Ammon's horn (tissue), 1 donor: ENCODE data around the gene AFF2.

Experiments
- DNase-seq: peaks from one replicate; pipeline ENCODE4 v3.0.0-alpha.2; 2016; ENCODE audit warnings: low spot score

Gene AFF2

DNA sequence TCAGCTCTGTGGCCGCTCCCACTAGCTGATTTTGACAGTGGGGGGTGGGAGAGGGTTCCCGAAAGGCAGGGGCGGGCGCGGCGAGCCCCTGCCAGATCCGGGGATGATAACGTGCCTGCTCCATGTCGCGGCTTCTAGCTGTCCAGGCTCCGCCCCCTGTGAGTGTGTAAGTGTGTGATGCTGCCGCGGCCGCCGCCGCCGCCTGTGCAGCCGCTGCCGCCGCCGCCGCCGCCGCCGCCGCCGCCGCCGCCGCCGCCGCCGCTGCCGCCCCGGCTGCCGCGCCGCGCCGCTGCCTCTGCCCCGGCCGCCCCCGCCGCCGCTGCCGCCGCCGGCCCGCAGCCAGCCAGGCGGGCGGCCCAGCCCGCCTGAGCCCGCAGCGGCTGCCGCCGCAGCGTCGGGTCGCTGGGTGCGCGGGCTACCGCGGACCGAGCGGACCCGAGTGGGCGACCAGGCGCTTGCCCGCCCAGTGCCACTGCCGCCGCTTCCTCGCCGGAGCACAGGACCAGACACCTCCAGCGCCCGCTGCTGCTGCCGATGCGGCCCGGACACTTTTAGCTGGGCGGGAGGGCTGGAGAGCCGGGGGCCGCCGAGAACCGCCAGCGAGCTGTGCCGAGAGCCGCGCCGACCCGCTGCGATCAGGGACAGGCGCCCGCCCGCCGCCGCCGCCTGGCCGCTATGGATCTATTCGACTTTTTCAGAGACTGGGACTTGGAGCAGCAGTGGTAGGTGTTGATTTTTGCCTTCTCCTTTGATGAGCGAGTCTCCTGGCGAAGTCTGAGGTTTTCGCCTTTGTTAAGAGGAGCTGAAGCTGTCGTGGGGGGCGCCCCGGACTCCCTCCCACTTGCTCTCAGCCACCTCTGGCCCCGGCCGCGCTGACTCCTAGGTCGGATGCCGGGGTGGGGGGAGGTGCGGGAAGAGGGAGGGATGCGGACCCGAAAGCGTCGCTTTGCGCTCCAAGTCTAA is at the start of gene AFF2:
Gene AFF2, plus strand, starts transcription at position 195 of the 963 bp plus-strand sequence. Its CDS starts 481 bp downstream, at position 676.
- peak; percentile 8 for DNase-seq

DNA sequence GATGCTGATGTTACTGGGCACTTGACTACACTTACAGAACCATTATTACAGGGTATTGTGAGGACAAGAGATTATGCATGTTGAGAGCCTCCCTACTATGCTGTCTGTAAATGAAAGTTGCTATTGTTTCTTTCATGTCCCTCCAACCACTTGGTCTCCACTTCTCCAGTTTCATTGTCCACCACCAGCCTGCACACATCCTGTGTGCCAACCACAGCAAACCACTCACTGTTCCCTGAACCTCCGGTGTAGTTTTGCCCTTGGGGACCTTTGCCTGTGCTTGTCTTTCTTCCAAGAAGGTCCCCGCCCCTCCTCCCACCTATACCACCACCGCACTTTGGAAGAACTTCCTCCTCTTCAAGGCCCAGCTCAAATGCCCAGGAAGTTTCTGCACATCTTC is 43.1 kb upstream of the AFF2 start:
- no peak for DNase-seq

DNA sequence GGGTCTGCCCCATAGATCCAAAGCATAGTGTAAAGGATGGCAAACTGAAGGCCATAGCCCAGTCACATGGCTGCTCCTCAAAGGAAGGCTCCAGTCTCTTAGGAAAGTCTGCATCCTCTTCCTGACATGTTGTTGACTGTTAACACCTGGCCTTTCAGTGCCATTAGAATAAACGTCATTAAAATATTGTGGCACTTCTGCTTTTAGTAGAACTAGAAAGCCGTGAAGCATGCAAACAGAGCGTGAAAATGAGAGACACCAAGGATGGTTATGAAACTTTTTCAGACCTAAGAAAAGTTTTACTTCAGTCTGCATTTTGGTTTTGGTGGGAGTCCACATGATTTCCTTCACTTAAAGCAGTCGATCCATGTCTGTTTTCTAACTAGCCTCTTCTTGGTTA is 41.1 kb upstream of the AFF2 start:
- DNase-seq: no peak

DNA sequence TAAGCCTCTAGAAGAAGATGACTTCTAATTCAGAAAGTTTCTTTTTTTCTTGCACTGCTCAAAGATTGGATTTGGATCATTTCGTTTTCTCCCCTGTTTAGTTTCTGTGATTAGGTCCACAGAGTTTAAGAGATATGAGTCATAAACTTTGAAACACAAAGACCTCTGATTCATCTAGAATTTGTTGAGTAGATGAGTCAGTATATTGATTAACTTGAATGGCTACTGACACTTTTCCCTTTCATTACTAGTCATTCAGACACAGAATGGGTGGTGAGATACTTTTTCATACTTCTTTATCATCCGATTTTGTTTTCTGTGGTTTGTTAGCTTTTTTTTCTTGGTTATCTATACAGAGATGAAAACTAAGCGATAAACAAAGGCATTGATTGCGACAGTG is 34.1 kb upstream of the AFF2 start:
- no peak for DNase-seq

DNA sequence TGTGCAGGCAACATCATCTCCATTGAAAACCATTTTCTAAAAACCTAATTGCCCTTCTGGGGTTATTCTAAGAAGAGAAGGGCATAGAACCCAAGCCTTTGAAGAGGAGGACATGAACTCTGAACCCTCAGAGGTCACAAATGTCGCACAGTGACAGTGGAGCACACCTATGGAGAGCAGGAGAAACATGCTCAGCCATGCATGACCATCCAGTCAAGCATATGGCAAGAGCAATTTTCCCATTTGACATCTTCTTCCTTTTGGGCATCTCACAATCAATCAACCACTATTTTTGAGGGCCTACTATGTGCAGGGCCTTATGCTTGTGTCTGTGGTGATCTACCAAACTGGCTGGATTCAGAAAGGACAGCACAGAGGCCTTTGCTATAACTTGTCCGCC is 30.1 kb upstream of the AFF2 start:
- no peak for DNase-seq

DNA sequence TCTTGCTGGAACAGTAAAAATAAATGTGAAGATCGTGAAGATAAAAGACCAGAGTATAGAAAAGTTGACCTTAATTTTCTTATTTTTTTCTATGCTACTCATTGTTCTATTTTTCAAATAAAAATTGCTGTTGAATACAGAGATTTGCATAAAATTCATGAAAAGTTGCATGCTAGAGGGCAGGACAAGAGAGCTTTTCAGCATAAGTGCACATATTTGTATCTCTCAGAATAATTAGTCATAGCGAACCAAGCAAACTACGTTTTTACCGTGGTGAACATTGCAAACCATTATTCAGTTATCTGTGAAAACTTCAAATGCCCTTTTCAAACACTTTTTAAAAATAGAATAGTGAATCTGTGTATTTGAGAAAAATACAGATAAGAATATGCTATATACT is 26.4 kb upstream of the AFF2 start:
- DNase-seq: no peak

DNA sequence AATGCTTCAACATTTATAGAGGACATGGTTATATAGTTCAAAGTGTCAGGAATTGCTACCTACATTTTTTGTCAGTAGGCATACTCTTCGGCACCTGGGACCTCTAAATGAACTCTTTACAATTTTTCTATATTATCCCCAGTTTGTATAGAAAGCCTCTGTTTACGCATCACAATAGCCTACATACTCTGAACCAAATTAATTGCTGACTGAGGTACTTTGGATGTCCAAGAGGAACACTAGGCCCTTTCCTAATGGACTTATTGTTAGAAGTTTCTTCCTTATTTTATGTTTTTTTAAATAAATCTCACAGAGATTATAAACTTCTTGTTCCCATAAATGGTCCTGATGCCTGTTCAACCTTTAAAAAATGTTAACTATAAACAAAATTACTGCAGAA is 8.4 kb upstream of the AFF2 start:
- no peak for DNase-seq

DNA sequence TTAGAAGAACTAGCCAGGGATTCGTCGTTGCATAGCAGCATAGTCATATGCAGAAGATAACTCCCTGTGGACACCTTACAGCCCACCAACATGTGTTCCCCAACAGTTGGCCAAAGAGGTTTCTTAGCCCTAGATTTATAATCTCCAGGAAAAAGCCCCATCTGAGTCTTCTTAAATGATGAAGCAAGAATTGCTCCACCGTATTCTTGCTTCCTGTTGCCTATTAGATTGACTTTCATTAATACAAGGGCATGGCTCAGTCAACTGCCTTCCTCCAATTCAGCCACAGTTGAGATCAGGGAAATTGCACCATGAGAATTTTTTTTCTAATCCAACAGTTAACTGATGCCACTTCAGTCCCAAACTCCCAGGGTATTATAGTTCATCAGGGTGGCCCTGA is 5.2 kb upstream of the AFF2 start:
- no peak for DNase-seq

DNA sequence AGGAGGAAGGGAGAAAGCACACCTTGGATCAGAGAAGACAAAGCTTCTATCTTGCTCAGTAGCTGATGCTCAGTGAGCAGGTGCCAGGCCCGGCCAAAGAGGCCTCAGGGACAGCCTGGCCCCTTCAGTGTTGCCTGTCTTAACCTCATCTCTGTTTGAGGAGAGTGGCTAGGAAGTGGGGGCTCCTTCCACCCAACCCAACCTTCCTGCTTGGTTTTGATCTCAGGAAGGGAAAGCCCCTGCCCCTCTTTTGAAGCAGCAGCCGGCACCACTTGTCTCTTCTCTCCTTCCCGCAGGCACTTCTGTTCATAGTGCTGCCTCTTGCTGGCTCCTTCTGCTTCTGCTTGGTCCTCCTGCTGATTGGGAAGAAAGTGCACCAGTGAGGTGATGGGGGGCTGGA is 2.4 kb upstream of the AFF2 start:
- no peak for DNase-seq

DNA sequence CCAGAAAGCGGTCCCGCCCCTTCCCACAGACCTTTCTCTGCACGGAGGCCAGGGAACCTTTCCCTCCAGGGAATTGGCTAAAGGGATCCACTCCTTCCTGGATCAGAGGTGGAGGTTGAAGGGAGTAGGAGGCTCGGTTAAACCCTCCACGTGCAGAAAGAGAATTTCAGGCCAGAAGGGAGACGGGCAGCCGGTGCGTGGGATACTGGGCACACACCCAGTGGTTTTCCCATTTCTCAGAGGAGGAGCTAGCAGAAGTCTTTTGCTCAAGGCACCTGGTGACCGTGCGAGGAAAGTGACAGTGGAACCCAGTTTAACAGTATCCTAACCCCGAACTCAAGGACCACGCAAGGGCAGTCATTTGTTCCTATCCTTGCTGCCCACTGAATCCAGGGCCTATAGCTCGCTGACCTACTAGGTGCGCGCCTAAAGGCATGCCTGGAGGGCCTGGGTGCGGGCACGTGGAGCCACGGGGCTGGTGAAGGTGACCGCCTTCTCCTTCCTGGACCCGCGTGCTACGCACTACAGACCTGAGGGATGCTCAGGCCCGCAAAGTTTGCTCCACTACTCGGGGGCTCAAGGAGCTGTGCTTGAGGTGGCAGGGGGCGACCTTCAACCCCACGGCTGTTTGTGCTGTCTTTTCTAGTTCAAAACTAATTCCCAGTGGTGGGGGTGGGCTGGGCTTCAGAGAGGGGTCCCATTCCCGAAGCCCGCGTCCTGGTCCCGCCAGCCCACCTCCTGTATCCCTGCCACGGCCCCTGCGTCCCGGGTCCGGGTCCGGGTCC is 587 bp upstream of the AFF2 start:
- no peak for DNase-seq

DNA sequence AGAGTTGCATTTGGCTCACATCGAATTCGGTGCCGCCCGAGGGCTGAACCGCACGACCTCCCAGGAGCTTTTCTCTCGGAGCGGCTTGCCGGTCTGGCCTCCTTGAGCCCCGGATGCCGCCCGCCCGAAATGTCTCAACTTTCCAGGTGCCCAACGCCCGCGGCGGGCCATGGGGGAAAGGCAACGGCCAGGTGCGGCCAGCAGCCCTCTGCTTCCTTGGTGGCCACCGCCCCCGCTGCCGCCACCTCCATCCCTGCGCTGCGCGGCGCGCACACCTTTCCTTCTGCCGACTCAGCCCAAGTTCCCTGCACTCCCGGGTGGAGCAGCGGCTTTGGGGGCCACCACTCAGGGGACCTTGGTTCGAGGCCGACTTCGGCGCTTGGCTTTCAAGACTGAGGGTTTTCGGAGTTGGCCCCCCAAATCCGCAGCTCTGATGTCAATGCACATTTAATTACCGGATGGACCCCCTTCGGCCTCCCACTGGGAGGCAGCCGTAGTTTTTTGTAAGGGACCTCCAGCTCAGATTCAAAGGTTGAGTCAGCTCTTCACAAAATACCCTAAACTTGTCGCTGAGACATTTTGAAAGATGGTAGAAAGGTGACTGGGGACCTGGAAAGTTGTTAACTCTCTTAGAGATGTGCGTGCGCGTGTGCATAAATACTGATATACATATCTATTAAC is 1.1 kb downstream of the AFF2 start:
- peak; percentile 1 for DNase-seq

DNA sequence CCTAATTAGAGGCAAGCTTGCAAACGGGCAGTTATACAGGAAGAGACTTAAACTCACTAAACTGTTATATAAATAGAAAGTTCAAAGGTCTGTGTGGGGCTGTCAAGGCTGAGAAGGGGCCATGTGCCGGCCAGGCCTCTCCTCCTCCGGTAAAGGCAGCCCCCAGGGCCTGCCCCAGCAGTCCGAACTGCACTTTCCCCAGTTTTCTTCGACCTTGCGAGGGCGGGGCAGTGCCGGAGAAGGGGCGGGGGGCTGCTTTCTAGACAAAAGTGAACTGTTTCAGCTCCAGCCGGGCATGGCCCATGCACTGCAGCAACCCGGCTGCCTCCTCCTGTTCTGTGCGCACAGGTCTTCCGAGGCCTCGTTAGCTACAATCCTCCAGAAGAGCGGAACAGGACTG is 4.1 kb downstream of the AFF2 start:
- DNase-seq: no peak

DNA sequence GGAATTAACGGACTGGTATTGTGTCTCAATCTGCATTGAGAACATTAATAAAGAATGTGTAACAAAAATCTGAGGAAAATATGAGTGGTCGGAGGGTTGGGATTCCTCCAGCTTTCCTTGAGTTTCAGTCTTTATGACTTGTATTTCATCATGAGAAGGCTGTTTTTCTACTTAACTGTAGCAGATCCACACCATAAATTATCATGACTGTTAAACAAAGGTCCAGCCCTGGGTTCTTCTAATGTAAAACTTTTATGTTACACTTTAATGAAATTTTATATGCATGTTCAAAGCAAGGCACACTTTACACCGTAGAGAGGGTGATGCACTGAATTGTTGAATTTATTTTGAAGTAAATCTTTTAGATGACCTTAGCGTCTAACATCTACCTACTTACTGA is 7.0 kb downstream of the AFF2 start:
- DNase-seq: no peak

DNA sequence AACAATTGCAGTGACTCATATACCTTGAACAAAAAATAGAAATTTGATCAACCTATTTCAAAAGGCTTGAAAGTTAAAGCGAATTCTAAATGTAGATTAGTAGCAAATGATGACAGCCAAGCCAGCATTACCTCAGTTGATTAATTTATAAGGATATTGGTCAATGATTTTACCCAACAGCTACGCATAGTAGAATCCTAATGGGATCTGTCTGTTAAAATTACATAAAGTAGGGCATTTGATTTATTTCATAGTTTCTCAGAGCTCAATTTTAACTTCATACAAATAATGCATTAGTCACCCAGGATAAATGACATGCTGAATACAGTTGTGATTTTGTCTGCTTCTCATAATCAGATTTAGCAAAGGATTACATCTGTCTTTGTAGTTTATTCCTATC is 12.0 kb downstream of the AFF2 start:
- DNase-seq: no peak

DNA sequence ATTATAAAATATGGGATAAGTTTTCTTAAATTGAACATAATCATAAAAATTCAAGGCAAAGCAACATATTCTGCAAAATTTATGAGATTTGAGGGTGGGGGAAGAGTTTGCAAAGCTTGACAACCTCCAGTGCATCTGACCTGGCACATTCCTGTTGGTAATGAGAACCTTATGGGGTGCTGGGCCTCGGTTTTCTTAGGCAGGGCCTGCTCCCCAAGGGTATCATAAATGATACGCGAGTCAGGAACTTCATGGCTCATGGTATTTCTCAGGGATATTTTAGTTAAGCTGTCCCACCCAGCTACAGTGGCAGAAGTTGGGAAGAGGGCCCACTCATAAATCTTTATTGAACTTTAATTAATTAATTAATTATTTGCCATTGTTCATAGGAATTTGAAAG is 13.2 kb downstream of the AFF2 start:
- DNase-seq: no peak

DNA sequence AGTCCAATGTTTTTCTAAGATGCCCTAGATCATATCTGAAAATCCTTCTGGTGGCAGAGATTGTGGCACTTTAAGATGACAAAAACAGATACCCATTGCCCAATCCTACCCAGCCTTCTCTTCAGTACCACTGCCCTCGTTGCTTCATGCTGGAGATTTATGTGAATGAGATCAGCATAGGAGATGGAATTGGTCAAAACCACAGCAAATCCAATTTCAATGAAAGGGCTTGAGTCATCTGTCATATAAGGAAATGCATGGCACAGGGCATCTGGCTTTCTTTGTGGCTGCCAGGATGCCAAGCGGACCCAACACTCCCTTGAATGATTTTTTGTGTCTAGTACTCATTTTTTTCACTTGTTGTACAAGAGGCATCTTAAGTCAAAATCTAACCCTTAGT is 16.8 kb downstream of the AFF2 start:
- DNase-seq: no peak

DNA sequence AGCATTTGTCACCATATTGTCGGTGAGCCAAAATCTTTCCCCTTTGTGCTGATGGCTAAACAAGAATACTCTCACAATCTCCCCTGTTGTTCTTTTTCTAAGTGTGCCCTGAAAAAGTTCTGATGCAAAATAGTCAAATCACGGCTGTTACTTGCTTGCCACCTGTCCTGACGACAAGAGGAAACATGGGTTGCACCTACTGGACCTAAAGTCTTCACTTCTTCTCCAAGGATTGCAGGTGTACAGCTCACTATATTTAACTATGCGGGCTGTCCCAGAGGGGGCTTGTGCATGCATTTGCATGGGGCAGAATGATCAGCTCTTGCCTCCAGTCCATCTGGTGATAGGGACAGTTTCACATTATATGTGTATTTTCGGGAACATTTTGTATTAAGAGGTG is 21.6 kb downstream of the AFF2 start:
- no peak for DNase-seq

DNA sequence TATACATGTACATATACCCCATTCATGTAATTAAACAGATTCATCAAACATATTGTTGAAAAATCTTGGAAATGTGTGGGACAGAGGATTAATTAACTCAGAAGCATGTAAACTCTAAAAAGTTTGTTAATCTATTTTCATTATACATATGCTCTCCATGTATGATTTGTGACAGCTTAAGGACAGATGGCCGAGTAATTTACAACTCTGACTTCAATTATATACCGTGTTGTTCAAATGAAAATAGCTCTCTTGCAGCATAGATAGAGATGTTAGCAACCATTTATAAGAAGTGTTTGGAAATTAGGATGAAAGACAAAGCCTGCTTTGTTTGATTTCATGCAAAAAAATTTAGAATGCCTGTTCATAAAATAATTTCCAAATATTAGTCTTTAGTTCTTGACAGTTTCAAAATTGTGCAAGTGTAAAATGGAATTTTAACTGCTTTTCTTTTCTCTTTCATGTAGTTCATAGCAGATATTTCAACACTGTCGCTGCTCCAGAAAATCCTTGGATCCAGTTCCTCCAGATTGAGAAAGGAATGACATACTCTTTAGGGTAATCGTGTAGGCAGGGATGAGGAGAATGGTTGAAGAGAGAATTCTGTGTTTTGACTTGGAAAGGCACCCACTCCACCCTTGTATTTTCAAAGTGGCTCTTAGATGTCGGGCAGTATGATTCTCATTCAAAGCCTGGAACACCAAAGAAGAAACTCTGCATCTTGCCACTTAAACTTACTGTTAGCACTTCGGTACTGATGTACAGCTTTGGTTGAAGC is 23.1 kb downstream of the AFF2 start:
- no peak for DNase-seq

DNA sequence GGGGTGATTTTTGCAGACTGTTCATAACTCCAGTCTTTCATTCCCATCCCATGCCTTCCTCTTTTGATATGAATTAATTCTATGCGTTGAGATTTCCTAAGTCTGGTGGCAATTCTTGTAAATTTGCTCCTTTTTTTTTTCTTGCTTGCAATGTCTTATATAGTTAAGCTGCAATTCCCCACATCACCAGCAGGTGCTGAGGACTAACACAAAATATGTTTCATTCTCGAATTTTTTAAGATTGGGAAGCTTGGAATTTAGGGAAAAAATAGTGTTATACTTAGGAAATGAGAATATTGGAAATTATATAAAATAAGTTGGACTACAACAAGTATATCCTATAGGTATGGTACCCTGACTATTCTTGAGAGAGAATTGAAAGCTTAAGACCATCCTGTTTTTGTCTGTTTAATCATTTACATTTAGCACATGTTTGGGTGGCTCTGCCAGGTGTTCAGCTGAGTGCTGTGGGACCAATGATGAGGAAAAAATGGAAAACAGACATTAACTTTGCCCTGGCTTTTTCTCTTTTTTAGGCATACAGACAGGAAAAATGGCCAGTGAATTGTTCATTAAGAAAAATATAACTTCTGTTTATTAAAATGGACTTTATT is 30.2 kb downstream of the AFF2 start:
- no peak for DNase-seq

DNA sequence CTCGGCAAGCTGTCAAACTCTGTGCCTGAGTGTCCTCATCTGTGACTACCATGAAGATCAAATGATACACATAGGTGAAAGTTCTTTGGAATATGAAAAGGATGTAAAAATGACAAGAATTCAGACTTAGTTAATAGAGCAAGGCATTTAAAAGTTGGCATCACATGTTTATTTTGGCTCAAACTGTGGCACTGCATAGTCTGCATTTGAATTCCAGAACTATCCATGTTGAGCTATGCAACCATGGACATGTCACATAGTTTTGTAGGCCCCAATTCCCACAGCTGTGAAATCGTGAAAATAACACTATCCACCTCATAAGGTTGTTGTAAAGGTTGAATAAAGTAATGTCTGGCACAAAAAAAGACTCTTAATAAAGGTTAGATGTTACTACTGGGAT is 33.9 kb downstream of the AFF2 start:
- DNase-seq: no peak

DNA sequence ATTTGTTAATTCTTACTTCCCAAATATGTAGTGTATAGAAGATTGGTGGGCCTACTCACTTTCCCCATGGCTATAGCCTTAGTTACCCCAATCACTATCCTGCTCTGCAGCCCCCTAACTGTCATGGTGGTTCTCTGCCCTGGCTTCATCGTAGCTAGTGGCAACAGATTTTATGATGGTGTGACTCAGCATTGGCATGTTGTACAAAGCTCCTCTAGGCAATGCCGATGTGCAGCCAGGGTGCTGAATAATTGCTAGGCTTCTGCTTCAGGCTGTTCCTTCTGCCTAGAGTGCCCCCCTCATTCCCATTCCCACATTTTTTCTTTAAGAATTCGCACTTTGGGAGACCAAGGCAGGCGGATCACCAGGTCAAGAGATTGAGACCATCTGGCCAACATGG is 35.2 kb downstream of the AFF2 start:
- no peak for DNase-seq
